ENCODE results near the gene C5AR2.
"Not testable (repeated sequence)": the region's sequence is repeated elsewhere in the genome, so short reads cannot be mapped to it uniquely, and the experiment has no call there.

C5AR2 gene

DNA sequence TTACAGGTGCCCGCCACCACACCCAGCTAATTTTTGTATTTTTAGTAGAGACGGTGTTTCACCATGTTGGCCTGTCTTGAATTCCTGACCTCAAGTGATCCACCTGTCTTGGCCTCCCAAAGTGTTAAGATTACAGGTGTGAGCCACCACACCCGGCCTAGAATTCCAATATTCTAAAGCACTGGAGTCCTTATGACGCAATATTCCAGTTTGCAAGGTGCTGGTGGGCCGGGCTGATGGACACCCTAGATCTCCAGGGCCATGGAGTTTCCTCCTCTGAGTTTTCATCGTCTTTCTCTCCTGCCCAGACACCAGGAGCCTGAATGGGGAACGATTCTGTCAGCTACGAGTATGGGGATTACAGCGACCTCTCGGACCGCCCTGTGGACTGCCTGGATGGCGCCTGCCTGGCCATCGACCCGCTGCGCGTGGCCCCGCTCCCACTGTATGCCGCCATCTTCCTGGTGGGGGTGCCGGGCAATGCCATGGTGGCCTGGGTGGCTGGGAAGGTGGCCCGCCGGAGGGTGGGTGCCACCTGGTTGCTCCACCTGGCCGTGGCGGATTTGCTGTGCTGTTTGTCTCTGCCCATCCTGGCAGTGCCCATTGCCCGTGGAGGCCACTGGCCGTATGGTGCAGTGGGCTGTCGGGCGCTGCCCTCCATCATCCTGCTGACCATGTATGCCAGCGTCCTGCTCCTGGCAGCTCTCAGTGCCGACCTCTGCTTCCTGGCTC, 8.7 kb downstream of the C5AR2 start:
- Mint-ChIP-seq H3K4me1 (peaks cover 3 to 10% of the 10 kb centered on the region in 2 donors), H3K36me3 (no peaks in the 10 kb centered on the region)
- DNase-seq, result no peak

DNA sequence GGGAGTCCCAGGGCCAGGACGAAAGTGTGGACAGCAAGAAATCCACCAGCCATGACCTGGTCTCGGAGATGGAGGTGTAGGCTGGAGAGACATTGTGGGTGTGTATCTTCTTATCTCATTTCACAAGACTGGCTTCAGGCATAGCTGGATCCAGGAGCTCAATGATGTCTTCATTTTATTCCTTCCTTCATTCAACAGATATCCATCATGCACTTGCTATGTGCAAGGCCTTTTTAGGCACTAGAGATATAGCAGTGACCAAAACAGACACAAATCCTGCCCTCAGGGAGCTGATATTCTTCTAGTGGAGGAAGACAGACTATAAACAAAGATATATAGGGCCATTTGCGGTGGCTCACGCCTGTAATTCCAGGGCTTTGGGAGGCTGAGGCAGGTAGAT, 9.8 kb downstream of the C5AR2 start:
- no peak overlapping the region for H3K27ac Mint-ChIP-seq
- H3K4me1 Mint-ChIP-seq, result peaks cover 3 to 4% of the 10 kb centered on the region in 2 donors
- H3K9me3 Mint-ChIP-seq, result peaks cover 3 to 5% of the 10 kb centered on the region in 2 donors
- ATAC-seq (replicated peaks) (no peak), DNase-seq (no peak)
- peaks cover 12 to 13% of the 10 kb centered on the region in 2 donors for H3K27me3 Mint-ChIP-seq
- no peaks in the 10 kb centered on the region for H3K36me3 Mint-ChIP-seq
- no peak overlapping the region for H3K4me3 Mint-ChIP-seq

More for the DNA sequence above, 8.7 kb downstream of the C5AR2 start:
- Mint-ChIP-seq H3K27me3 (peaks cover 12 to 13% of the 10 kb centered on the region in 2 donors), H3K4me3 (no peak overlapping the region), H3K27ac (no peak overlapping the region), H3K9me3 (peaks cover 3 to 5% of the 10 kb centered on the region in 2 donors)
- ATAC-seq (replicated peaks), result no peak

GRCh38 chr19:47343194-47343802, 11.3 kb downstream of the C5AR2 start:
- ATAC-seq (replicated peaks), result no peak
- Mint-ChIP-seq H3K9me3 (peaks cover 3 to 5% of the 10 kb centered on the region in 2 donors), H3K27ac (no peak overlapping the region), H3K4me1 (peaks cover 0 to 1% of the 10 kb centered on the region in 2 donors), H3K4me3 (no peak overlapping the region), H3K36me3 (no peaks in the 10 kb centered on the region), H3K27me3 (peaks cover 12 to 13% of the 10 kb centered on the region in 2 donors)
- no peak for DNase-seq

DNA sequence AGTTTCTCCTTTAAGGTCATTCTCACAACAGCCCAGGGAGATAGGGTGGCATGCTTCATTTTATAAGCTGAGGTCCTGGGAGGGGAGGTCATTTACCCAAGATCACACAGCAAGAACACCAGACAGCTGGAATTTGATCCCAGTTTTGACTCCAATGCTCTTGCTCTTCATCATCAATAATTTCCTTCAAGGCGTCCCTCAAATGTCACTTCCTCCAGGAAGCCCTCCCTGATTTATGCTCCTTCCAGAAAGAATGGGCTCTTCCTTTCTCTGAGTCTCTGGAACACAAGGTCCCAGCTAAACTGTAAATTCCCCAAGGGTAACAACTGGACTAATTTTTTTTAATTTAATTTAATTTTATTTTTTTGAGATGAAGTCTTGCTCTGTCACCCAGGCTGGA, 12.4 kb downstream of the C5AR2 start:
- H3K4me3 Mint-ChIP-seq, result no peak overlapping the region
- DNase-seq, result no peak
- H3K36me3 Mint-ChIP-seq, result peaks cover 3 to 4% of the 10 kb centered on the region in 2 donors
- no peak for ATAC-seq (replicated peaks)
- peaks cover 3 to 5% of the 10 kb centered on the region in 2 donors for H3K9me3 Mint-ChIP-seq
- peaks cover 12 to 13% of the 10 kb centered on the region in 2 donors for H3K27me3 Mint-ChIP-seq
- peaks cover 3 to 12% of the 10 kb centered on the region in 2 donors for H3K4me1 Mint-ChIP-seq
- H3K27ac Mint-ChIP-seq, result no peak overlapping the region

DNA sequence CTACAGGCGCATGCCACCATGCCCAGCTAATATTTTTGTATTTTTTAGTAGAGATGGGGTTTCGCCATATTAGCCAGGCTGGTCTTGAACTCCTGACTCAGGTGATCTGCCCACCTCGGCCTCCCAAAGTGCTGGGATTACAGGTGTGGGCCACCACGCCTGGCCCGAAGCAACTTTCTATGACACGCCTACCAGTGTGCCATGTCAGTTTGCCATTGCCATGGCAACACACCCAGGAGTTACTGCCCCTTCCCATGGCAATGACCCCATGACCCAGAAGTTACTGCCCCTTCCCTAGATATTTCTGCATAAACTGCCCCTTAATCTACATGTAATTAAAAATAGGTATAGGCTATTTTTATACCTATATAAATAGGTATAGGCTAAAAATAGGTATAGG, 14.0 kb downstream of the C5AR2 start:
- H3K4me1 Mint-ChIP-seq, result peaks cover 14 to 27% of the 10 kb centered on the region in 2 donors
- peaks cover 9 to 17% of the 10 kb centered on the region in 2 donors for H3K36me3 Mint-ChIP-seq
- ATAC-seq (replicated peaks); H3K4me3 Mint-ChIP-seq; DNase-seq; H3K27ac Mint-ChIP-seq: not testable (repeated sequence)
- peaks cover 12 to 13% of the 10 kb centered on the region in 2 donors for H3K27me3 Mint-ChIP-seq
- H3K9me3 Mint-ChIP-seq, result peaks cover 7 to 10% of the 10 kb centered on the region in 2 donors

GRCh38 chr19:47348819-47349795, 17.1 kb downstream of the C5AR2 start, which contains the start of gene DHX34:
DHX34 (plus strand) TSS chr19:47349315; CDS start chr19:47353031, 3,716 bp downstream.
- ATAC-seq (replicated peaks) (peak; percentile 98 to 99), DNase-seq (peak; percentile 99)
- peak within 1 kb of the TSS; percentile 88 to 93 for H3K4me3 Mint-ChIP-seq
- H3K4me1 Mint-ChIP-seq, result peaks cover 21 to 48% of the 10 kb centered on the region in 2 donors
- H3K9me3 Mint-ChIP-seq, result peaks cover 2 to 7% of the 10 kb centered on the region in 2 donors
- peaks cover 22 to 38% of the 10 kb centered on the region in 2 donors for H3K36me3 Mint-ChIP-seq
- peak within 1 kb of the TSS; percentile 92 for H3K27ac Mint-ChIP-seq
- H3K27me3 Mint-ChIP-seq, result no peaks in the 10 kb centered on the region

DNA sequence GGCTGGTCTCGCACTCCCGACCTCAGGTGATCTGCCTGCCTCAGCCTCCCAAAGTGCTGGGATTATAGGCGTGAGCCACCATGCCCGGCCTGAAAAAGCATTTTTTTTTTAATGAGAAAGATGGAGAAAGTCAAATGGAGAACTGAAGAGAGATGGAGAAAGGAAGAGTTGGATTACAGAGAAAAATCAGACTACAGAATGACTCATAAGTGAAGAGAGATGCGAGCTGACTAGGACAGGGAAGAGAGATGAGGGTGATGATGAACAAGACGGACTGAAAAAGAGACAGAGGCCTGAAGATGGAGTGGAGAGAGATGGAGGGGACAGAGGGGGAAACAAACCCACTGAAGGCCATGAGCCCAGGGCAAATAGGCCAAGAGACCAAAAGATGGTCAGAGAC, 18.7 kb downstream of the C5AR2 start:
- peaks cover 34 to 46% of the 10 kb centered on the region in 2 donors for H3K36me3 Mint-ChIP-seq
- H3K4me1 Mint-ChIP-seq, result peaks cover 24 to 53% of the 10 kb centered on the region in 2 donors
- H3K27me3 Mint-ChIP-seq, result no peaks in the 10 kb centered on the region
- peak overlapping the region; percentile 2 for H3K27ac Mint-ChIP-seq
- H3K9me3 Mint-ChIP-seq, result peaks cover 2 to 7% of the 10 kb centered on the region in 2 donors
- ATAC-seq (replicated peaks) (no peak), DNase-seq (no peak)
- peak overlapping the region; percentile 18 to 39 for H3K4me3 Mint-ChIP-seq

GRCh38 chr19:47351548-47351947, 19.6 kb downstream of the C5AR2 start:
- H3K27me3 Mint-ChIP-seq, result no peaks in the 10 kb centered on the region
- no peak overlapping the region for H3K4me3 Mint-ChIP-seq
- peaks cover 42 to 55% of the 10 kb centered on the region in 2 donors for H3K36me3 Mint-ChIP-seq
- H3K9me3 Mint-ChIP-seq, result peaks cover 2 to 7% of the 10 kb centered on the region in 2 donors
- ATAC-seq (replicated peaks), result no peak
- H3K27ac Mint-ChIP-seq, result no peak overlapping the region
- DNase-seq, result no peak
- H3K4me1 Mint-ChIP-seq, result peaks cover 24 to 60% of the 10 kb centered on the region in 2 donors

DNA sequence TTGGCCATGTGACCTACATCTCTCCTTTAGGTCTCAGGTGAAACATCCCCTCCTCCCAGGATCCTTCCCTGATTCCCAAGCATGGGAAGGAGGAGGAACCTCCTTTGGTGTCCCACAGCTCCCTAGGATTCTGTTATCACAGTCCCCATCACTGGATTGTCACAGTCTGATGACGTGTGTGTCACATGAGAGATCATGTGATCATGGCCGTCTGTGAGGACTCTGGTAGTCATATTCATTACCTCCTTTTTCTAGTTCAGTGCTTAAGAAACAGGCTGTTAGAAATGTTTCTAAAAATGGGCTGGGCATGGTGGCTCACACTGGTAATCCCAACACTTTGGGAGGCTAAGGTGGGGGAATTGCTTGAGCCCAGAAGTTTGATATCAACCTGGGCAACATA, 20.1 kb downstream of the C5AR2 start:
- ATAC-seq (replicated peaks), result no peak
- no peaks in the 10 kb centered on the region for H3K27me3 Mint-ChIP-seq
- no peak overlapping the region for H3K4me3 Mint-ChIP-seq
- DNase-seq, result no peak
- peaks cover 2 to 7% of the 10 kb centered on the region in 2 donors for H3K9me3 Mint-ChIP-seq
- H3K4me1 Mint-ChIP-seq, result peaks cover 24 to 60% of the 10 kb centered on the region in 2 donors
- H3K27ac Mint-ChIP-seq, result no peak overlapping the region
- peaks cover 47 to 61% of the 10 kb centered on the region in 2 donors for H3K36me3 Mint-ChIP-seq

- H3K27me3 Mint-ChIP-seq, result no peaks in the 10 kb centered on the region
- ATAC-seq (replicated peaks) (no peak), DNase-seq (no peak)
- H3K4me1 Mint-ChIP-seq, result peaks cover 24 to 58% of the 10 kb centered on the region in 2 donors
- H3K9me3 Mint-ChIP-seq, result peaks cover 2 to 7% of the 10 kb centered on the region in 2 donors
- H3K4me3 Mint-ChIP-seq, result no peak overlapping the region
- no peak overlapping the region for H3K27ac Mint-ChIP-seq
- peaks cover 55 to 73% of the 10 kb centered on the region in 2 donors for H3K36me3 Mint-ChIP-seq
These were observed 21.3 kb downstream of the C5AR2 start for GRCh38 chr19:47353307-47353712.

DNA sequence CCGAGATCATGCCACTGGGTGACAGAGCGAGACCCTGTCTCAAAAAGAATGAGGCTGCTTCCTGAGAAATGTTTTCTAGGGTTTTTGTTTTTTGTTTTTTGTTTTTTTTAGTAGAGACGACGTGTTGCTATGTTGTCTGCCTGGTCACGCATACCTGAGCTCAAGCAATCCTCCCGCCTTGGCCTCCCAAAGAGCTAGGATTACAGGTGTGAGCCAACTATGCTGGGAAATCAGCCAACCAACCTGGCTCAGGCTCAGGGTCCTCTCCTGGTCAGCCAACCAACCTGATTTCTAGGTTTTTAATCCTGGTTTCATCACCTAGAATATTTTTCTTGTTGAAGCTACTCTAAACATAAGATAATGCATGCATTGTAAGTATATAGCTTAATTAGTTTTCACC, 24.9 kb downstream of the C5AR2 start:
- ATAC-seq (replicated peaks), result no peak
- no peak for DNase-seq
- Mint-ChIP-seq H3K27me3 (no peaks in the 10 kb centered on the region), H3K4me1 (peaks cover 9 to 26% of the 10 kb centered on the region in 2 donors), H3K27ac (no peak overlapping the region), H3K9me3 (no peaks in the 10 kb centered on the region), H3K36me3 (peaks cover 72 to 84% of the 10 kb centered on the region in 2 donors), H3K4me3 (no peak overlapping the region)

DNA sequence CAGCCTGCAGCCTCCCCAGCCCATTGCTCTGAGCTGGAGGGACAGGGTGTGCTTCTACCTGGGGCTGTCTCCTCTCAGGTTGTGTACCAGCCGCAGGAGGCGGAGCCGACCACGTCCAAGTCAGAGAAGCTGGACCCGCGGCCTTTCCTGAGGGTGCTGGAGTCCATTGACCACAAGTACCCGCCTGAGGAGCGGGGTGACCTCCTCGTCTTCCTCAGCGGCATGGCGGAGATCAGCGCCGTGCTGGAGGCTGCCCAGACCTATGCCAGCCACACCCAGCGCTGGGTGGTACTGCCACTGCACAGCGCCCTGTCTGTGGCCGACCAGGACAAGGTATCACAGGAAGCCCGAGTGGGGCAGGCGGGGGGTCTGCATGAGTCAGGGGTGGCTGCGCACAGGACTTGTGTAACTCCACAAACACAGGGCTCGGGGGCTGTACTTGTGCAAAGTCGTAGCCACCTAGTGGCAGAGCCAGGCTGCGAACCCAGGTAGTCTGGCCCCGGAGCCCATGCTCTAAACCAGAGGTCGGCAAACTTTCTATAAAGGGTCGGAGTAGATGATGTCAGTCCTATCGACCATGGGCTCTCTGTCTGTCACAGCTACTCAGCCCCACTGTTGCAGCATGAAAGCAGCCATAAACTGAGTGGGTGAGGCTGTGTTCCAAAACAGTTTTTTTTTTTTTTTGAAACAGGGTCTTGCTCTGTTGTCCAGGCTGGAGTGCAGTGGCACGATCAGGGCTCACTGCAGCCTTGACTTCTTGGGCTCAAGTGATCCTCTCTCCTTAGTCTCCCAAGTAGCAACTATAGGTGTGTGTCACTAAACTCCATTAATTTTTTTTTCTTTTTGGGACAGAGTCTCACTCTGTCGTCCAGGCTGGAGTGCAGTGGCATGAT, 26.1 kb downstream of the C5AR2 start:
- Mint-ChIP-seq H3K27me3 (no peaks in the 10 kb centered on the region), H3K4me1 (peaks cover 2 to 14% of the 10 kb centered on the region in 2 donors), H3K9me3 (no peaks in the 10 kb centered on the region), H3K36me3 (peaks cover 68 to 79% of the 10 kb centered on the region in 2 donors), H3K4me3 (no peak overlapping the region), H3K27ac (no peak overlapping the region)
- ATAC-seq (replicated peaks) (no peak), DNase-seq (no peak)

GRCh38 chr19:47358936-47359335, 27.0 kb downstream of the C5AR2 start:
- Mint-ChIP-seq H3K27me3 (no peaks in the 10 kb centered on the region), H3K4me1 (peaks cover 2 to 12% of the 10 kb centered on the region in 2 donors), H3K4me3 (no peak overlapping the region), H3K36me3 (peaks cover 72 to 83% of the 10 kb centered on the region in 2 donors), H3K27ac (no peak overlapping the region), H3K9me3 (no peaks in the 10 kb centered on the region)
- DNase-seq (no peak), ATAC-seq (replicated peaks) (no peak)

Measured in stimulated activated naive B cell treated with anti-CD40 and anti-IgM and Interleukin-4, amounts not matched to agents 10 μg/mL and 1 μg/mL and 100 μg/mL, for 72 hours (primary cell).